KOPT-K1 (cell line): Measurements from ENCODE around the gene SEPTIN10.
"Not testable (repeated sequence)": the region's sequence is repeated elsewhere in the genome, so short reads cannot be mapped to it uniquely, and the experiment has no call there.

Experiments
- H3K27ac ChIP-seq: fragments of 200-600 bp; sonication (generic); 2 replicates; pipeline ENCODE4 v1.5.1; 2016; ENCODE audit warnings: antibody characterized with exemption, mild to moderate bottlenecking, low read depth, low read length; ENCODE audit not compliant: poor library complexity, severe bottlenecking
- H3K36me3 ChIP-seq: fragments of 200-600 bp; sonication (generic); 2 replicates; pipeline ENCODE4 v1.5.1; 2017; ENCODE audit warnings: antibody characterized with exemption, mild to moderate bottlenecking, low read length, moderate library complexity; ENCODE audit not compliant: insufficient read depth
- H3K9me3 ChIP-seq: fragments of 200-600 bp; sonication (generic); 2 replicates; pipeline ENCODE4 v1.5.1; 2017; ENCODE audit warnings: antibody characterized with exemption, low read length, mild to moderate bottlenecking; ENCODE audit not compliant: insufficient read depth, poor library complexity, severe bottlenecking

The SEPTIN10 gene

GRCh38 chr2:109594246-109594885, 19.4 kb downstream of the SEPTIN10 start:
- no peaks in the 10 kb centered on the region for H3K36me3 ChIP-seq
- H3K9me3 ChIP-seq, result no peaks in the 10 kb centered on the region
- H3K27ac ChIP-seq, result no peak overlapping the region

- Histone ChIP-seq H3K27ac (no peak overlapping the region), H3K36me3 (no peaks in the 10 kb centered on the region), H3K9me3 (no peaks in the 10 kb centered on the region)
These were observed 20.9 kb downstream of the SEPTIN10 start for GRCh38 chr2:109592905-109593304.

- no peak overlapping the region for H3K27ac ChIP-seq
- no peaks in the 10 kb centered on the region for H3K9me3 ChIP-seq
- no peaks in the 10 kb centered on the region for H3K36me3 ChIP-seq
These were observed 22.6 kb downstream of the SEPTIN10 start for GRCh38 chr2:109591206-109591605.

GRCh38 chr2:109586687-109587086, 27.1 kb downstream of the SEPTIN10 start:
- H3K27ac ChIP-seq, result no peak overlapping the region
- H3K9me3 ChIP-seq, result no peaks in the 10 kb centered on the region
- H3K36me3 ChIP-seq, result no peaks in the 10 kb centered on the region

GRCh38 chr2:109582928-109583895, 30.6 kb downstream of the SEPTIN10 start:
- no peaks in the 10 kb centered on the region for H3K36me3 ChIP-seq
- no peak overlapping the region for H3K27ac ChIP-seq
- H3K9me3 ChIP-seq, result no peaks in the 10 kb centered on the region

- H3K27ac ChIP-seq, H3K9me3 ChIP-seq, H3K36me3 ChIP-seq: not testable (repeated sequence)
These were observed 36.1 kb downstream of the SEPTIN10 start for GRCh38 chr2:109577630-109578029.

GRCh38 chr2:109575373-109575772, 38.4 kb downstream of the SEPTIN10 start:
- Histone ChIP-seq H3K36me3 (no peaks in the 10 kb centered on the region), H3K9me3 (no peaks in the 10 kb centered on the region), H3K27ac (no peak overlapping the region)

- no peaks in the 10 kb centered on the region for H3K9me3 ChIP-seq
- no peak overlapping the region for H3K27ac ChIP-seq
These were observed 49.7 kb downstream of the SEPTIN10 start for GRCh38 chr2:109563980-109564550.

GRCh38 chr2:109563288-109563687, 50.5 kb downstream of the SEPTIN10 start:
- Histone ChIP-seq H3K36me3 (no peaks in the 10 kb centered on the region), H3K27ac (no peak overlapping the region), H3K9me3 (no peaks in the 10 kb centered on the region)

More at GRCh38 chr2:109563980-109564550, 49.7 kb downstream of the SEPTIN10 start:
- no peaks in the 10 kb centered on the region for H3K36me3 ChIP-seq

GRCh38 chr2:109562421-109562820, 51.3 kb downstream of the SEPTIN10 start:
- no peaks in the 10 kb centered on the region for H3K36me3 ChIP-seq
- H3K27ac ChIP-seq, result no peak overlapping the region
- H3K9me3 ChIP-seq, result no peaks in the 10 kb centered on the region

GRCh38 chr2:109560265-109560664, 53.5 kb downstream of the SEPTIN10 start:
- Histone ChIP-seq H3K36me3 (no peaks in the 10 kb centered on the region), H3K27ac (no peak overlapping the region), H3K9me3 (no peaks in the 10 kb centered on the region)

- no peak overlapping the region for H3K27ac ChIP-seq
- H3K36me3 ChIP-seq, result no peaks in the 10 kb centered on the region
- no peaks in the 10 kb centered on the region for H3K9me3 ChIP-seq
These were observed 55.5 kb downstream of the SEPTIN10 start for GRCh38 chr2:109558076-109558882.

- Histone ChIP-seq H3K9me3 (no peaks in the 10 kb centered on the region), H3K36me3 (no peaks in the 10 kb centered on the region), H3K27ac (no peak overlapping the region)
These were observed 56.5 kb downstream of the SEPTIN10 start for GRCh38 chr2:109557309-109557708.

GRCh38 chr2:109555346-109555900, 58.3 kb downstream of the SEPTIN10 start:
- H3K9me3 ChIP-seq, result no peaks in the 10 kb centered on the region
- H3K36me3 ChIP-seq, result no peaks in the 10 kb centered on the region
- no peak overlapping the region for H3K27ac ChIP-seq
